Right cardiac atrium (tissue), 5 donors: ENCODE data around the gene SOD1. TPM values are rescaled to one million over a fixed set of nuclear protein-coding genes. Genes with fewer than 3 reads are reported as not detected.
"Not testable (repeated sequence)": the region's sequence is repeated elsewhere in the genome, so short reads cannot be mapped to it uniquely, and the experiment has no call there.

Experiments used
- ATAC-seq, 2 donors: fragments of 200-7000 bp; cut with Tn5 transposase; one replicate each; pipeline versions ENCODE4 v1.8.0 to v1.9.1; 2020; ENCODE audit warnings: moderate library complexity in 2 of 2, mild to moderate bottlenecking in 1 of 2
- DNase-seq, 3 donors: peaks; one replicate each; pipeline ENCODE4 v3.0.0-alpha.2; 2020
- H3K27ac ChIP-seq: one replicate; pipeline ENCODE4 v1.5.1; 2013; ENCODE audit warnings: mild to moderate bottlenecking, low read length, control low read depth, moderate library complexity
- H3K27me3 ChIP-seq: one replicate; pipeline ENCODE4 v1.6.1; 2013; ENCODE audit not compliant: control insufficient read depth, insufficient read depth
- H3K4me1 ChIP-seq: one replicate; pipeline ENCODE4 v1.6.1; 2013; ENCODE audit warnings: low read length; ENCODE audit not compliant: control insufficient read depth, insufficient read depth
- H3K4me3 ChIP-seq: one replicate; pipeline ENCODE4 v1.5.1; 2013; ENCODE audit warnings: low read length, control low read depth
- H3K9me3 ChIP-seq: one replicate; pipeline ENCODE4 v1.6.1; 2013; ENCODE audit warnings: low read length; ENCODE audit not compliant: control insufficient read depth
- whole genome bisulfite sequencing: extraction: QIAGEN DNeasy Blood & Tissue Kit; methylation state at CpG from one replicate; pipeline ENCODE4 v1.1.7; 2013; 5-methylcytosine and 5-hydroxymethylcytosine counted together
- intact Hi-C, 4 donors: fragments of 100-400 bp; cut with DNase I; formaldehyde crosslinking; loops; one replicate each; pipeline versions ENCODE4 v1.11.0 to v1.14.0; 2022 to 2023
- polyA plus RNA-seq: library from polyadenylated mRNA; stranded (reverse); fragments of 200-250 nt; gene quantifications from one replicate; pipeline ENCODE4 v1.2.3, GENCODE V29; 2013
- total RNA-seq, 4 donors: library from RNA; stranded (reverse); fragmentation: NEBNext Ultra II Directional; extraction: Animal tissue kit (Norgen Biotek cat#: 25700); gene quantifications; one replicate each; pipeline ENCODE4 v1.2.1, GENCODE V29; 2021
- donor health status: healthy with polysubstance abuse.
- donor health status: DM: no; HTN: yes; CAD: no.
- donor health status: DM: no; HTN: no; CAD: no.
- donor health status: DM: no; HTN: yes; CAD: no; lungs with severe emphysema.
- donor health status: DM: yes; HTN: yes; CAD: no.

The SOD1 gene
- total and polyA plus RNA-seq, 5 donors, result 331 to 665 (median 369) TPM

GRCh38 chr21:31656199-31657095, 3.0 kb upstream of the SOD1 start:
- intact Hi-C loops, result no loop called here
- no peak for ATAC-seq

GRCh38 chr21:31658053-31658452, 1.4 kb upstream of the SOD1 start:
- H3K4me3 ChIP-seq, result no peak overlapping the region
- no peaks in the 10 kb centered on the region for H3K9me3 ChIP-seq
- H3K4me1 ChIP-seq, result peaks cover 3% of the 10 kb centered on the region
- intact Hi-C loops, result no loop called here
- WGBS, result 71% methylated on average over 9 of the region's 9 CpGs
- ATAC-seq (no peak), DNase-seq (no peak)
- no peak overlapping the region for H3K27ac ChIP-seq
- no peaks in the 10 kb centered on the region for H3K27me3 ChIP-seq

More at GRCh38 chr21:31656199-31657095, 3.0 kb upstream of the SOD1 start:
- Histone ChIP-seq H3K4me3 (no peak overlapping the region), H3K27ac (no peak overlapping the region), H3K9me3 (no peaks in the 10 kb centered on the region), H3K27me3 (no peaks in the 10 kb centered on the region), H3K4me1 (peaks cover under 1% of the 10 kb centered on the region)
- WGBS, result 90% methylated on average over 13 of the region's 13 CpGs
- no peak for DNase-seq

- Histone ChIP-seq H3K27me3 (no peaks in the 10 kb centered on the region), H3K4me3 (peak overlapping the region; percentile 82), H3K4me1 (peaks cover 5% of the 10 kb centered on the region), H3K9me3 (no peaks in the 10 kb centered on the region), H3K27ac (peak overlapping the region; percentile 55)
- WGBS, result 3% methylated on average over 18 of the region's 18 CpGs
- intact Hi-C loops, result no loop called here
- no peak for DNase-seq
- ATAC-seq, result peak; percentile 21 to 34
Observed at GRCh38 chr21:31659286-31659535, 282 bp upstream of the SOD1 start.

- ATAC-seq (peak in 1 of 2 donors; percentile 39), DNase-seq (no peak)
- intact Hi-C loops, result no loop called here
- Histone ChIP-seq H3K4me3 (peak overlapping the region; percentile 82), H3K27ac (peak overlapping the region; percentile 41), H3K4me1 (peaks cover 5% of the 10 kb centered on the region), H3K9me3 (no peaks in the 10 kb centered on the region), H3K27me3 (no peaks in the 10 kb centered on the region)
- WGBS, result under 1% methylated on average over 12 of the region's 12 CpGs
Observed at GRCh38 chr21:31660259-31660565, 719 bp downstream of the SOD1 start.

- H3K4me1 ChIP-seq, result peaks cover 5% of the 10 kb centered on the region
- ATAC-seq (no peak), DNase-seq (no peak)
- no peaks in the 10 kb centered on the region for H3K9me3 ChIP-seq
- H3K27ac ChIP-seq, result peak overlapping the region; percentile 41
- intact Hi-C loops, result no loop called here
- peak overlapping the region; percentile 82 for H3K4me3 ChIP-seq
- no peaks in the 10 kb centered on the region for H3K27me3 ChIP-seq
- WGBS, result 24% methylated on average over 8 of the region's 8 CpGs
Observed at GRCh38 chr21:31660591-31660990, 1.1 kb downstream of the SOD1 start.

GRCh38 chr21:31663584-31664249, 4.2 kb downstream of the SOD1 start:
- Histone ChIP-seq H3K4me1 (peaks cover 5% of the 10 kb centered on the region), H3K9me3 (no peaks in the 10 kb centered on the region), H3K27me3 (no peaks in the 10 kb centered on the region), H3K4me3 (no peak overlapping the region), H3K27ac (no peak overlapping the region)
- DNase-seq (no peak), ATAC-seq (no peak)
- intact Hi-C loops, result no loop called here
- WGBS, result 91% methylated on average over 7 of the region's 7 CpGs

GRCh38 chr21:31665397-31665796, 5.9 kb downstream of the SOD1 start:
- 59% methylated on average over 8 of the region's 8 CpGs for WGBS
- Histone ChIP-seq H3K27ac (no peak overlapping the region), H3K27me3 (no peaks in the 10 kb centered on the region), H3K4me1 (peaks cover 5% of the 10 kb centered on the region), H3K4me3 (no peak overlapping the region), H3K9me3 (no peaks in the 10 kb centered on the region)
- intact Hi-C loops, result no loop called here
- peak in 1 of 2 donors; percentile 28 for ATAC-seq
- peak in 1 of 3 donors; percentile 18 for DNase-seq

GRCh38 chr21:31665869-31666268, 6.4 kb downstream of the SOD1 start:
- DNase-seq, ATAC-seq, intact Hi-C loops, H3K9me3 ChIP-seq, H3K4me1 ChIP-seq, H3K27ac ChIP-seq, H3K27me3 ChIP-seq, H3K4me3 ChIP-seq: not testable (repeated sequence)
- WGBS, result 97% methylated on average over 4 of the region's 4 CpGs

GRCh38 chr21:31666445-31667010, 7.0 kb downstream of the SOD1 start:
- H3K4me1 ChIP-seq, result peaks cover 4% of the 10 kb centered on the region
- DNase-seq, result no peak
- intact Hi-C loops, result no loop called here
- H3K4me3 ChIP-seq, result no peak overlapping the region
- no peak overlapping the region for H3K27ac ChIP-seq
- WGBS, result 76% methylated on average over 5 of the region's 5 CpGs
- no peaks in the 10 kb centered on the region for H3K9me3 ChIP-seq
- no peak for ATAC-seq
- H3K27me3 ChIP-seq, result no peaks in the 10 kb centered on the region

- Histone ChIP-seq H3K4me3 (no peak overlapping the region), H3K9me3 (no peaks in the 10 kb centered on the region), H3K4me1 (peaks cover 2% of the 10 kb centered on the region), H3K27ac (no peak overlapping the region), H3K27me3 (no peaks in the 10 kb centered on the region)
- intact Hi-C loops, result no loop called here
- ATAC-seq (no peak), DNase-seq (no peak)
- WGBS, result 87% methylated on average over 5 of the region's 5 CpGs
Observed at GRCh38 chr21:31667132-31667531, 7.6 kb downstream of the SOD1 start.

GRCh38 chr21:31667639-31668038, 8.1 kb downstream of the SOD1 start:
- ATAC-seq, result no peak

More at GRCh38 chr21:31667639-31668038, 8.1 kb downstream of the SOD1 start:
- Histone ChIP-seq H3K4me3 (no peak overlapping the region), H3K9me3 (no peaks in the 10 kb centered on the region), H3K27me3 (no peaks in the 10 kb centered on the region), H3K27ac (no peak overlapping the region), H3K4me1 (peaks cover 2% of the 10 kb centered on the region)
- intact Hi-C loops, result no loop called here
- DNase-seq, result no peak
